Uterus (tissue), 2 donors: ENCODE measurements around the gene TPRG1L.

Experiments used
- POLR2A ChIP-seq, 2 donors: fragments of 450-650 bp; IDR thresholded peaks; one replicate each; pipeline ENCODE4 v1.6.1; 2016; ENCODE audit warnings: antibody characterized with exemption in 2 of 2, mild to moderate bottlenecking in 1 of 2, moderate library complexity in 1 of 2
- TF ChIP-seq, protein P1 (sequence below), 4 experiments: fragments of 200-600 bp in 2 of 4; fragments of 450-650 bp in 2 of 4; sonication (generic) in 2 of 4; IDR thresholded peaks; one replicate each; pipeline ENCODE4 v1.5.1; 2016 to 2019; ENCODE audit warnings: antibody characterized with exemption in 4 of 4, mild to moderate bottlenecking in 2 of 4, moderate library complexity in 1 of 4

DNA sequence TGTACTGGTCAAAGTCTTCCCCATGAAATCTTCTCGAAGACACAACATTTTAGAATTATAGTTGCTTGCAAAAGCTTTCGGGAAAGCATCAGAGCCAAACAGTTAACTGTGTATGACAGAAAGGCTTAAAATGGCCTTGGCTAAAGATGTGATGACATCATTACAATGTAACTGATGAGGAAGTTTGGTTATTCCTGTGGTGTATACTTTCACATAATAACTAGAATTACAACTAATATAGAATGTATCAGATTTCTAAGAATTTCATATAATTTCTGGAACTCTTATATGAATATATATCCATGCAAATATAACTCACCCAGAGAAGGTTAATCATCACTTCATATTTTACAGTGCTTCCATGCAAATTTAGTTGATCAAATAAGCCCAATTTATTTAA, 35.9 kb downstream of the TPRG1L start:
- TF ChIP-seq POLR2A (IDR thresholded peaks at IDR 0.05): no peak
- TF ChIP-seq, protein P1, sequence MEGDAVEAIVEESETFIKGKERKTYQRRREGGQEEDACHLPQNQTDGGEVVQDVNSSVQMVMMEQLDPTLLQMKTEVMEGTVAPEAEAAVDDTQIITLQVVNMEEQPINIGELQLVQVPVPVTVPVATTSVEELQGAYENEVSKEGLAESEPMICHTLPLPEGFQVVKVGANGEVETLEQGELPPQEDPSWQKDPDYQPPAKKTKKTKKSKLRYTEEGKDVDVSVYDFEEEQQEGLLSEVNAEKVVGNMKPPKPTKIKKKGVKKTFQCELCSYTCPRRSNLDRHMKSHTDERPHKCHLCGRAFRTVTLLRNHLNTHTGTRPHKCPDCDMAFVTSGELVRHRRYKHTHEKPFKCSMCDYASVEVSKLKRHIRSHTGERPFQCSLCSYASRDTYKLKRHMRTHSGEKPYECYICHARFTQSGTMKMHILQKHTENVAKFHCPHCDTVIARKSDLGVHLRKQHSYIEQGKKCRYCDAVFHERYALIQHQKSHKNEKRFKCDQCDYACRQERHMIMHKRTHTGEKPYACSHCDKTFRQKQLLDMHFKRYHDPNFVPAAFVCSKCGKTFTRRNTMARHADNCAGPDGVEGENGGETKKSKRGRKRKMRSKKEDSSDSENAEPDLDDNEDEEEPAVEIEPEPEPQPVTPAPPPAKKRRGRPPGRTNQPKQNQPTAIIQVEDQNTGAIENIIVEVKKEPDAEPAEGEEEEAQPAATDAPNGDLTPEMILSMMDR (IDR thresholded peaks at IDR 0.05): no peak
